Skin of body (tissue), 2 donors: ENCODE measurements around the gene GUCA2B. TPM values are rescaled to one million over a fixed set of nuclear protein-coding genes. Genes with fewer than 3 reads are reported as not detected.

Experiments used
- DNase-seq: peaks from one replicate; lab custom pipeline; 2025; lab: John Stamatoyannopoulos, UW
- total RNA-seq: library from RNA; depleted of rRNA; stranded (reverse); fragments of >200 nt; gene quantifications from one replicate; pipeline ENCODE4 v1.2.3, GENCODE V29; 2014

The GUCA2B gene
- total RNA-seq, 1 donor from 2014 or later: not detected

GRCh38 chr1:42142894-42143675 lies 10.1 kb upstream of the GUCA2B start:
- no peak for DNase-seq

- DNase-seq: no peak
Measured at GRCh38 chr1:42143896-42144710, 9.1 kb upstream of the GUCA2B start.

- DNase-seq: no peak
Measured at GRCh38 chr1:42144711-42145388, 8.4 kb upstream of the GUCA2B start.

- no peak for DNase-seq
Measured at GRCh38 chr1:42145389-42145716, 7.9 kb upstream of the GUCA2B start.

- no peak for DNase-seq
Measured at GRCh38 chr1:42145764-42146625, 7.2 kb upstream of the GUCA2B start.

GRCh38 chr1:42146626-42147320 lies 6.4 kb upstream of the GUCA2B start:
- peak; percentile 9 for DNase-seq

GRCh38 chr1:42148166-42148565 lies 5.0 kb upstream of the GUCA2B start:
- DNase-seq: no peak

- DNase-seq: no peak
Measured at GRCh38 chr1:42150651-42151050, 2.6 kb upstream of the GUCA2B start.

GRCh38 chr1:42152119-42152518 lies 1.1 kb upstream of the GUCA2B start:
- DNase-seq: no peak

GRCh38 chr1:42153624-42154023 lies 414 bp downstream of the GUCA2B start:
- DNase-seq: no peak

- no peak for DNase-seq
Measured at GRCh38 chr1:42154685-42155084, 1.5 kb downstream of the GUCA2B start.

GRCh38 chr1:42155362-42155761 lies 2.2 kb downstream of the GUCA2B start:
- no peak for DNase-seq

GRCh38 chr1:42157667-42158066 lies 4.5 kb downstream of the GUCA2B start:
- no peak for DNase-seq

- no peak for DNase-seq
Measured at GRCh38 chr1:42158189-42158588, 5.0 kb downstream of the GUCA2B start.

GRCh38 chr1:42162181-42162580 lies 9.0 kb downstream of the GUCA2B start:
- DNase-seq: no peak

- no peak for DNase-seq
Measured at GRCh38 chr1:42163114-42163513, 9.9 kb downstream of the GUCA2B start.

- no peak for DNase-seq
Measured at GRCh38 chr1:42163536-42164503, 10.6 kb downstream of the GUCA2B start.

- no peak for DNase-seq
Measured at GRCh38 chr1:42164551-42165420, 11.6 kb downstream of the GUCA2B start, which contains the start of gene GUCA2A. GUCA2A (minus strand) TSS chr1:42164745; CDS start chr1:42164712, 33 bp downstream.
